Keratinocyte (primary cell): ENCODE measurements around the gene PDZD7. TPM values are rescaled to one million over a fixed set of nuclear protein-coding genes. Genes with fewer than 3 reads are reported as not detected.

ENCODE experiments used
- DNase-seq: peaks from one replicate; pipeline ENCODE4 v3.0.0-alpha.2; 2011; ENCODE audit warnings: low read depth, missing footprints, low spot score
- FAIRE-seq: peaks from 2 replicates; lab custom pipeline; 2011; peaks lifted over from hg19 to GRCh38; lab: Jason Lieb, UNC
- H2AFZ ChIP-seq: 2 replicates; pipeline ENCODE4 v1.6.0; 2012; ENCODE audit warnings: low read length, control low read depth, inconsistent platforms; ENCODE audit not compliant: control insufficient read depth
- H3K27ac ChIP-seq: 2 replicates; pipeline ENCODE4 v1.5.1; 2011; ENCODE audit warnings: low read length; ENCODE audit not compliant: control insufficient read depth, insufficient read depth
- H3K27me3 ChIP-seq: 3 replicates; pipeline ENCODE4 v1.6.0; 2011; ENCODE audit warnings: low read length; ENCODE audit not compliant: control insufficient read depth, insufficient read depth; ENCODE audit errors: extremely low read depth
- H3K36me3 ChIP-seq, 2 experiments: 2 replicates in 1 of 2; 3 replicates in 1 of 2; pipeline ENCODE4 v1.5.1; 2011; ENCODE audit warnings: low read length in 2 of 2, mild to moderate bottlenecking in 1 of 2; ENCODE audit not compliant: control insufficient read depth in 2 of 2, insufficient read depth in 2 of 2; ENCODE audit errors: extremely low read depth in 1 of 2
- H3K4me1 ChIP-seq: 3 replicates; pipeline ENCODE4 v1.5.1; 2011; ENCODE audit warnings: low read length; ENCODE audit not compliant: control insufficient read depth, insufficient read depth; ENCODE audit errors: extremely low read depth
- H3K4me2 ChIP-seq: 3 replicates; pipeline ENCODE4 v1.6.0; 2011; ENCODE audit warnings: low read depth, low read length; ENCODE audit not compliant: control insufficient read depth, insufficient read depth; ENCODE audit errors: extremely low read depth
- H3K4me3 ChIP-seq, 3 experiments: fragments of 200-600 bp in 1 of 3; sonication (generic) in 1 of 3; 2 replicates in 2 of 3; 3 replicates in 1 of 3; pipeline ENCODE4 v1.5.1; 2011 to 2016; ENCODE audit warnings: low read length in 3 of 3, mild to moderate bottlenecking in 3 of 3, control low read depth in 2 of 3, inconsistent platforms in 1 of 3, low read depth in 1 of 3, mixed read lengths in 1 of 3, mixed run types in 1 of 3, moderate library complexity in 1 of 3; ENCODE audit not compliant: control insufficient read depth in 2 of 3, insufficient read depth in 2 of 3; ENCODE audit errors: extremely low read depth in 1 of 3
- H3K79me2 ChIP-seq: 2 replicates; pipeline ENCODE4 v1.6.0; 2012; ENCODE audit warnings: low read length; ENCODE audit not compliant: control insufficient read depth, insufficient read depth
- H3K9ac ChIP-seq: 3 replicates; pipeline ENCODE4 v1.6.0; 2011; ENCODE audit warnings: low read length; ENCODE audit not compliant: control insufficient read depth, insufficient read depth; ENCODE audit errors: extremely low read depth
- H3K9me1 ChIP-seq: 3 replicates; pipeline ENCODE4 v1.6.0; 2011; ENCODE audit warnings: low read length; ENCODE audit not compliant: control insufficient read depth, insufficient read depth; ENCODE audit errors: extremely low read depth
- H3K9me3 ChIP-seq: 2 replicates; pipeline ENCODE4 v1.5.1; 2012; ENCODE audit warnings: low read depth, low read length; ENCODE audit not compliant: control insufficient read depth
- H4K20me1 ChIP-seq: 3 replicates; pipeline ENCODE4 v1.6.0; 2011; ENCODE audit warnings: low read length; ENCODE audit not compliant: control insufficient read depth, insufficient read depth; ENCODE audit errors: extremely low read depth
- CTCF ChIP-seq, 3 experiments: IDR thresholded peaks in 1 of 3; conservative IDR thresholded peaks in 1 of 3; optimal IDR thresholded peaks in 1 of 3; 2 replicates in 2 of 3; 3 replicates in 1 of 3; pipeline versions ENCODE3 to v1.5.1; 2011; ENCODE audit warnings: low read length in 3 of 3, mild to moderate bottlenecking in 3 of 3, moderate library complexity in 2 of 3, control low read depth in 1 of 3, inconsistent platforms in 1 of 3; ENCODE audit not compliant: insufficient read depth in 2 of 3; ENCODE audit errors: extremely low read depth in 1 of 3
- EZH2 ChIP-seq: IDR thresholded peaks from one replicate; pipeline ENCODE4 v1.6.1; 2012; ENCODE audit warnings: inconsistent platforms, mild to moderate bottlenecking, low read length, moderate library complexity
- dilution Hi-C: fragments of 300-500 bp; cut with MboI; formaldehyde crosslinking; loops from one replicate; pipeline ENCODE4 v1.7.0; 2020; ENCODE audit warnings: low sequenced_read_pairs; ENCODE audit not compliant: extremely low pct_ligation_motif_present
- polyA plus RNA-seq, 5 experiments: library from polyadenylated mRNA; depleted of rRNA in 3 of 5; stranded (reverse) in 3 of 5; stranded (forward) in 1 of 5; unstranded in 1 of 5; fragments of >200 nt; gene quantifications; 1 replicate in 1 of 5; 2 replicates in 3 of 5; 3 replicates in 1 of 5; pipeline versions ENCODE4 v1.2.1 to v1.2.3, GENCODE V29; 2011 to 2012; ENCODE audit warnings: missing spikeins in 2 of 5, low read depth in 1 of 5, low replicate concordance in 1 of 5

The PDZD7 gene
- polyA plus RNA-seq, 1 donor (not counting 4 experiments of a cell fraction or from before 2014, with no cell fraction given): 0.54 TPM

DNA sequence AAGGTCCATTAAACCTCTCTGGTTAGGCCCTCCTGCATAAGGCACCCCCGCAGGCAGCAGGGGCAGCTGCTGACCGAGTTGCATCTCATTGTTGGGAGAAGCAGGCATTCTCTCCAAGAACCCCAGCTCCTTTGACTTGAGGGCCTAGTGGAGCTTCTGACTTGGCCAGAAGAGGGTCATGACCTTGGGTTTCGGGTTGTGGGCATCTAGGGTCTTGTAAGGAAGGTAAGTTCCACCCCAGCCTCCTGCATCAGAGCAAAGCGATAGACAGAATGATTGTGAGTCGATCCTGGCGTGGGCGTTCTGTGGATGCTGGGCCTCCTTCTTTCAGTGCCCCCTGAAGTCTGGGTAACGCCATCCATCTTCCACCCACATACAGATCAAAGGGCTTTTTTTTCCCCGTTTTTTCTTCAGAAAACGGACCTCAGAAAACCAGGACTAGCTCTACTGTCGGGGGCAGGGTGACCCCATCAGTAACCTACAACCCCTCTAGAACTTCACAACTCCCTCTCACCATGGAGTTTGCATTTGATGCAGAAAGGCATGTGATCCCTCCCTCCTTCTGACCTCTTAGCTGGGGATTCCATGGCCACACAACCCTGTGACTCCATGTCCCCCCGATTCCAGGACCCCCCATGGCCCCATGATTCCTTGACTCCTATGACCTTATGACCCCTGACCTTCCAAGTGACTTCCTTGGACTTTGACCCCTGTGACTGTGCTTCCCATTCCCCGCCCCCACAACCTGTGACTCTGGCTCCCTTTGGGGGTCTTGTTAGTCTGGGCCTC is 58.6 kb downstream of the PDZD7 start:
- Histone ChIP-seq H3K4me1 (no peaks in the 10 kb centered on the region), H3K27me3 (no peaks in the 10 kb centered on the region), H3K36me3 (no peaks in the 10 kb centered on the region), H3K79me2 (no peaks in the 10 kb centered on the region), H3K4me3 (no peak overlapping the region), H2AFZ (no peak overlapping the region), H3K9me3 (no peaks in the 10 kb centered on the region), H3K4me2 (no peak overlapping the region), H3K9me1 (peaks cover 2% of the 10 kb centered on the region), H3K27ac (no peak overlapping the region), H4K20me1 (no peaks in the 10 kb centered on the region), H3K9ac (no peak overlapping the region)
- FAIRE-seq (no peak), DNase-seq (no peak)
- dilution Hi-C loops: no loop called here
- TF ChIP-seq CTCF (optimal IDR thresholded peaks at IDR 0.05 in 1 of 3, IDR thresholded peaks at IDR 0.05 in 1 of 3, conservative IDR thresholded peaks at IDR 0.05 in 1 of 3; ENCODE audit: extremely low read depth in 1 of 3, insufficient read depth in 2 of 3, low read length in 3 of 3) (no peak), EZH2 (no peak)

DNA sequence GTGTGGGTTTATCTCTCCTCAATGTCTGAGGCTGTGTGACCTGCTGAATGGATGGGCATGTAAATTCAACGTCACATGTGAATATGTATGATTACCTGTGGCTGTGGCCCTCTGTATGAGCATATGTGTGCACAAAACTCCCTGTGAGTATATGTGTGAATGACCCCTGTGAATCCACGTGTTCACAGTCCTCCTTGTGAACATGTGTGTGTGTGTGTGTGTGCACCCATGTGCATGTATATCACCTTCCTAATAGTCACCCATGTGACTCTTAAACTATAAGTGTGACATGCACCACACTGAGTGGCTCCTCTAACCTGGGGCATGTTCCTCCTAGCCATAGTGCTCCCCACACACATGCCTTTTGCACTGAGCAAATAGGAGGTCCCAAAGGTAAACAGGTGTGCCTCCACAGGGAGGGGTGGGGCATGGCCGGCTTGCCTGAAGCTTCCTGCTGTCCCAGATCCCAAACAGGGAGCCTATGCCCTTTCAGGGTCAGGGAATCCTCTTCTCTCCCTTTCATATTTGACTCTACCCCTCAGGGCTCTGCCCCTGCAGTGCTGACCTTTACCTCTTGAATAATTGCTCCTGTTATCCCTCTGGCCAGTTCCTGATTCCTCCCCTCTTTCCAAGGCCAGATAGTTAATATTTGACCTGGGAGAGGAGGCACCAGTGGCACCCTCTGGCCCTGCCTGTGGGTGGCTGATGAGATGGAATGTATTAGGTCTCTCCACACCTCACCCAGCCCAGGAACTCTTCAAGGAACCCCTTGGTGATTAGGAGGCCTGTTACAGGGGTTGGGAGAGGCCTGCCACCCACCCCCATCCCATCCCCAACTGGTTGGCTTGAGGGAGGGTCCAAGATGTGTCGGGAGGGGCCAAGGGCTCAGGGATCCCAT is 59.8 kb downstream of the PDZD7 start:
- no peaks in the 10 kb centered on the region for H4K20me1 ChIP-seq
- H3K79me2 ChIP-seq: no peaks in the 10 kb centered on the region
- H3K4me3 ChIP-seq: no peak overlapping the region
- FAIRE-seq (no peak), DNase-seq (no peak)
- no peaks in the 10 kb centered on the region for H3K36me3 ChIP-seq
- no peaks in the 10 kb centered on the region for H3K27me3 ChIP-seq
- TF ChIP-seq CTCF (optimal IDR thresholded peaks at IDR 0.05 in 1 of 3, IDR thresholded peaks at IDR 0.05 in 1 of 3, conservative IDR thresholded peaks at IDR 0.05 in 1 of 3; ENCODE audit: extremely low read depth in 1 of 3, insufficient read depth in 2 of 3, low read length in 3 of 3) (no peak), EZH2 (no peak)
- H3K4me2 ChIP-seq: no peak overlapping the region
- peaks cover 2% of the 10 kb centered on the region for H3K9me1 ChIP-seq
- H2AFZ ChIP-seq: no peak overlapping the region
- no peak overlapping the region for H3K27ac ChIP-seq
- dilution Hi-C loops: no loop called here
- no peak overlapping the region for H3K9ac ChIP-seq
- no peaks in the 10 kb centered on the region for H3K9me3 ChIP-seq
- H3K4me1 ChIP-seq: no peaks in the 10 kb centered on the region
